ENCODE data around the gene PPHLN1. TPM values are rescaled to one million over a fixed set of nuclear protein-coding genes. Genes with fewer than 3 reads are reported as not detected.

The PPHLN1 gene
- total and polyA plus RNA-seq, 7 donors = 25.2 to 66.7 (median 52.3) TPM

GRCh38 chr12:42486407-42486806 lies 160.4 kb downstream of the PPHLN1 start:
- WGBS, 2 donors = 64 to 84% methylated on average over 2 of the region's 2 CpGs
- Histone ChIP-seq H3K27ac (no peak overlapping the region), H3K9me3 (no peaks in the 10 kb centered on the region), H3K4me3 (no peak overlapping the region), H3K36me3 (no peaks in the 10 kb centered on the region), H3K4me1 (peaks cover 0 to 22% (median 11%) of the 10 kb centered on the region in 4 donors), H3K27me3 (no peaks in the 10 kb centered on the region)
- intact Hi-C loops (cut with DNase I) = loop anchor here (10.0 kb wide), 1 partner anchor 252 kb away; the partner anchor contains the start of gene YAF2
- TF ChIP-seq POLR2A (IDR thresholded peaks at IDR 0.05) (no peak), POLR2AphosphoS5 (IDR thresholded peaks at IDR 0.05) (no peak), CTCF (IDR thresholded peaks at IDR 0.05) (no peak), EP300 (IDR thresholded peaks at IDR 0.05) (no peak)
- no peak for DNase-seq

- Histone ChIP-seq H3K4me1 (no peaks in the 10 kb centered on the region), H3K9me3 (no peaks in the 10 kb centered on the region), H3K27ac (no peak overlapping the region), H3K36me3 (no peaks in the 10 kb centered on the region), H3K27me3 (no peaks in the 10 kb centered on the region), H3K4me3 (no peak overlapping the region)
- WGBS, 2 donors = 93 to 94% methylated on average over 5 of the region's 5 CpGs
- TF ChIP-seq EP300 (IDR thresholded peaks at IDR 0.05) = no peak
- TF ChIP-seq POLR2A (IDR thresholded peaks at IDR 0.05) = no peak
- intact Hi-C loops (cut with DNase I) = no loop called here
- DNase-seq = no peak
Observed at GRCh38 chr12:42490261-42490842, 164.4 kb downstream of the PPHLN1 start.

Small RNA genes within 50 kb of the gene (small RNA-seq; reads per million reads assigned to genes)
- gene MIR7851 (0 reads per million in 3 donors), gene RF00019 (0 reads per million in 3 donors), gene RF00090 (0 reads per million in 3 donors), gene RNU6-249P (0 reads per million in 3 donors)

Other genes with a start within 250 kb of the PPHLN1 start
- gene GXYLT1, start 181.3 kb upstream of the PPHLN1 start, total RNA-seq = 10 to 100 TPM in 3 of 4 donors, 1 to 10 TPM in 1; 8.8 to 14.3 (median 11.5) TPM
- gene GXYLT1, start 181.3 kb upstream of the PPHLN1 start, polyA plus RNA-seq = 1 to 10 TPM in 2 of 3 donors, under 1 TPM in 1; 0.92 to 2.8 (median 1.2) TPM
- gene YAF2, start 87.9 kb upstream of the PPHLN1 start, total RNA-seq = 10 to 100 TPM; 29.6 to 52.8 (median 43.1) TPM
- 10 to 100 TPM in 2 of 3 donors, 1 to 10 TPM in 1; 8.6 to 12.6 (median 12.5) TPM for gene YAF2, start 87.9 kb upstream of the PPHLN1 start, polyA plus RNA-seq
- 10 to 100 TPM; 34.6 to 63.1 (median 39.0) TPM for gene ZCRB1, start 73 bp upstream of the PPHLN1 start, total RNA-seq
- gene ZCRB1, start 73 bp upstream of the PPHLN1 start, polyA plus RNA-seq = 10 to 100 TPM; 25.0 to 42.6 (median 38.1) TPM

Data from sigmoid colon (tissue), 7 donors.